Neural progenitor cell (in vitro differentiated cells): ENCODE results near the gene PPP1R16B.

Source experiments
- CTCF ChIP-seq: fragments of 200-600 bp; sonication (generic); IDR thresholded peaks from 2 replicates; pipeline ENCODE4 v1.5.1; 2017; ENCODE audit warnings: antibody characterized with exemption, mild to moderate bottlenecking
- EZH2phosphoT487 ChIP-seq: fragments of 200-600 bp; sonication (generic); IDR thresholded peaks from 2 replicates; pipeline ENCODE4 v1.6.1; 2017; ENCODE audit warnings: antibody characterized with exemption

- TF ChIP-seq CTCF: no peak
- TF ChIP-seq EZH2phosphoT487: no peak
These were observed 72.0 kb downstream of the PPP1R16B start for GRCh38 chr20:38877483-38877882.
